K562 (cell line): ENCODE data around the gene PIGQ. TPM values are rescaled to one million over a fixed set of nuclear protein-coding genes. Genes with fewer than 3 reads are reported as not detected.

ENCODE experiments used
- ATAC-seq: fragments of 200-7000 bp; cut with Tn5 transposase; 3 replicates; pipeline ENCODE4 v1.9.1; 2020; ENCODE audit warnings: moderate library complexity
- BruUV-seq: library from RNA; stranded (reverse); fragments of 400-500 nt; replicated peaks from 2 replicates; lab custom pipeline; 2021; lab: Mats Ljungman, UMichigan
- CTCF ChIA-PET: fragments of 300-600 bp; formaldehyde crosslinking; extraction: SDS; loops from one replicate; lab custom pipeline; 2021; ENCODE audit warnings: low intra/inter-chr PET ratio; lab: Yijun Ruan, JAX
- POLR2A ChIA-PET: fragments of 300-600, 350-650 bp; sonication (Branson Sonifier 250); formaldehyde crosslinking; extraction: SDS; loops from one replicate; lab custom pipeline; 2021; ENCODE audit warnings: antibody characterized with exemption, inconsistent platforms; lab: Yijun Ruan, JAX
- DNase-seq, 4 experiments: peaks; one replicate each; pipeline versions ENCODE4 v3.0.0 to v3.0.0-alpha.2; 2011 to 2018; ENCODE audit warnings: low spot score in 3 of 4, mixed read lengths in 3 of 4; ENCODE audit errors: extremely low read depth in 1 of 4
- FAIRE-seq: peaks from 2 replicates; lab custom pipeline; 2011; peaks lifted over from hg19 to GRCh38; lab: Jason Lieb, UNC
- H2AFZ ChIP-seq: 2 replicates; pipeline ENCODE4 v1.6.0; 2011; ENCODE audit warnings: low read depth, low read length, control low read depth, inconsistent platforms
- H3K27ac ChIP-seq: fragments of 200-600 bp; 3 replicates; pipeline ENCODE4 v1.8.0; 2011; ENCODE audit warnings: low read depth, mild to moderate bottlenecking, control low read depth, inconsistent platforms, low read length, moderate library complexity, mixed read lengths; ENCODE audit errors: extremely low read depth
- H3K27me3 ChIP-seq, 2 experiments: fragments of 300-600 bp in 1 of 2; 2 replicates in 1 of 2; 3 replicates in 1 of 2; pipeline versions ENCODE4 v1.6.0 to v1.8.0; 2011; ENCODE audit warnings: inconsistent platforms in 2 of 2, low read length in 2 of 2, mild to moderate bottlenecking in 1 of 2, mixed read lengths in 1 of 2, moderate library complexity in 1 of 2; ENCODE audit not compliant: control insufficient read depth in 2 of 2, insufficient read depth in 2 of 2
- H3K36me3 ChIP-seq: fragments of 300-600 bp; 3 replicates; pipeline ENCODE4 v1.8.0; 2011; ENCODE audit warnings: mild to moderate bottlenecking, low read length, inconsistent platforms; ENCODE audit not compliant: control insufficient read depth, insufficient read depth
- H3K4me1 ChIP-seq, 2 experiments: fragments of 200-600 bp in 1 of 2; replicated peaks in 1 of 2; 2 replicates in 1 of 2; 3 replicates in 1 of 2; pipeline versions ENCODE4 v1.5.1 to v1.8.0; 2011; ENCODE audit warnings: inconsistent platforms in 2 of 2, low read length in 2 of 2, mild to moderate bottlenecking in 1 of 2, mixed read lengths in 1 of 2, moderate library complexity in 1 of 2; ENCODE audit not compliant: control insufficient read depth in 2 of 2, insufficient read depth in 2 of 2
- H3K4me2 ChIP-seq: 2 replicates; pipeline ENCODE4 v1.6.1; 2011; ENCODE audit warnings: low read length, control low read depth, inconsistent platforms, mixed read lengths; ENCODE audit not compliant: insufficient read depth
- H3K4me3 ChIP-seq: fragments of 200-600 bp; sonication (generic), shearing (Covaris generic); 2 replicates; pipeline ENCODE4 v1.5.1; 2016; ENCODE audit warnings: control low read depth, inconsistent platforms
- H3K79me2 ChIP-seq: fragments of 200-600 bp; 3 replicates; pipeline ENCODE4 v1.8.0; 2011; ENCODE audit warnings: low read length, inconsistent platforms; ENCODE audit not compliant: control insufficient read depth, insufficient read depth
- H3K9ac ChIP-seq, 2 experiments: 2 replicates each; pipeline versions ENCODE4 v1.6.0 to v1.6.1; 2011; ENCODE audit warnings: low read depth in 2 of 2, low read length in 2 of 2, control low read depth in 1 of 2, inconsistent platforms in 1 of 2, mild to moderate bottlenecking in 1 of 2, mixed read lengths in 1 of 2; ENCODE audit not compliant: insufficient read depth in 1 of 2
- H3K9me1 ChIP-seq: one replicate; pipeline ENCODE4 v1.6.0; 2011; ENCODE audit warnings: inconsistent platforms, mild to moderate bottlenecking, low read length, moderate library complexity; ENCODE audit not compliant: control insufficient read depth, insufficient read depth
- H3K9me3 ChIP-seq: replicated peaks from 2 replicates; pipeline ENCODE4 v1.5.1; 2011; ENCODE audit warnings: low read depth, low read length, inconsistent platforms; ENCODE audit not compliant: control insufficient read depth, insufficient read depth
- H4K20me1 ChIP-seq: replicated peaks from 2 replicates; pipeline ENCODE4 v1.6.1; 2011; ENCODE audit warnings: low read length, inconsistent platforms, mixed read lengths; ENCODE audit not compliant: control insufficient read depth, insufficient read depth
- ADNP ChIP-seq: fragments of 200-800 bp; sonication (Bioruptor generic); IDR thresholded peaks from 2 replicates; pipeline ENCODE4 v1.6.1; 2016; ENCODE audit warnings: missing genetic modification characterization, missing compliant biosample characterization
- CREBBP ChIP-seq: IDR thresholded peaks from one replicate; pipeline ENCODE4 v1.6.1; 2012; ENCODE audit warnings: low read depth, mild to moderate bottlenecking, control low read depth, inconsistent platforms, low read length
- KDM5B ChIP-seq: fragments of 200-600 bp; sonication (generic); IDR thresholded peaks from 2 replicates; pipeline ENCODE4 v1.6.1; 2012; ENCODE audit warnings: low read depth, mild to moderate bottlenecking, moderate library complexity, low read length, control low read depth, inconsistent platforms; ENCODE audit not compliant: insufficient replicate concordance
- MEIS2 ChIP-seq: fragments of 450-650 bp; IDR thresholded peaks from 2 replicates; pipeline ENCODE4 v1.6.1; 2014; ENCODE audit warnings: mild to moderate bottlenecking; ENCODE audit not compliant: partially characterized antibody
- SIRT6 ChIP-seq: IDR thresholded peaks from one replicate; pipeline ENCODE4 v1.6.1; 2012; ENCODE audit warnings: low read depth, mild to moderate bottlenecking, control low read depth, inconsistent platforms, low read length, moderate library complexity
- SPI1 ChIP-seq: IDR thresholded peaks from 2 replicates; pipeline ENCODE4 v1.6.1; 2011; ENCODE audit warnings: low read depth, low read length, control low read depth, borderline replicate concordance
- ZBTB7A ChIP-seq: IDR thresholded peaks from 2 replicates; pipeline ENCODE4 v1.6.1; 2011; ENCODE audit warnings: low read depth, mild to moderate bottlenecking, low read length, moderate library complexity, borderline replicate concordance; ENCODE audit not compliant: control insufficient read depth
- WGBS: fragments of 100-300 bp; shearing (Covaris generic); methylation state at CpG from one replicate; pipeline ENCODE4 v1.1.6; 2016; ENCODE audit warnings: low coverage, mixed read lengths; ENCODE audit not compliant: insufficient coverage; ENCODE audit errors: missing lambda C conversion rate; 5-methylcytosine and 5-hydroxymethylcytosine counted together
- in situ Hi-C: fragments of 300-500 bp; cut with MboI; formaldehyde crosslinking; loops from 4 replicates; pipeline ENCODE4 v1.15.0; 2018; ENCODE audit warnings: inconsistent platforms, mixed read lengths
- intact Hi-C: fragments of 100-400 bp; cut with micrococcal nuclease; formaldehyde crosslinking; loops from 2 replicates; pipeline ENCODE4 v1.14.2; 2022
- polyA plus RNA-seq, 8 experiments: library from polyadenylated mRNA; depleted of rRNA in 4 of 8; stranded (reverse) in 5 of 8; unstranded in 3 of 8; fragments of >200 nt; fragmentation: Nextera tagmentation in 2 of 8; fragmentation: Illumina TruSeq in 1 of 8; extraction: Ambion mirVana in 2 of 8; extraction: Trizol in 1 of 8; gene quantifications; 2 replicates each; pipeline versions ENCODE4 v1.2.1 to v1.2.3, GENCODE V29; 2011 to 2014; ENCODE audit warnings: inconsistent platforms in 1 of 8, missing spikeins in 1 of 8
- total RNA-seq, 7 experiments: library from RNA; depleted of rRNA in 6 of 7; stranded (reverse); fragments of >200 nt in 6 of 7; fragmentation: Illumina TruSeq in 2 of 7; extraction: Trizol in 2 of 7; gene quantifications; 2 replicates each; pipeline versions ENCODE4 v1.2.1 to v1.2.3, GENCODE V29; 2011 to 2021; ENCODE audit warnings: low replicate concordance in 1 of 7
- TF ChIP-seq, protein P1 (sequence below): sonication (generic); formaldehyde crosslinking; IDR thresholded peaks from 2 replicates; pipeline ENCODE4 v1.9.0; 2022; ENCODE audit warnings: mild to moderate bottlenecking, missing genetic modification reagents

The PIGQ gene
- total and polyA plus RNA-seq, 9 of the 15 experiments (the other 6 are each of a cell fraction or from before 2014, with no cell fraction given): 0.20 to 49.6 (median 11.7) TPM

- TF ChIP-seq ADNP (tag) (no peak), MEIS2 (no peak), CREBBP (no peak), KDM5B (no peak), SIRT6 (no peak)
- TF ChIP-seq, protein P1, sequence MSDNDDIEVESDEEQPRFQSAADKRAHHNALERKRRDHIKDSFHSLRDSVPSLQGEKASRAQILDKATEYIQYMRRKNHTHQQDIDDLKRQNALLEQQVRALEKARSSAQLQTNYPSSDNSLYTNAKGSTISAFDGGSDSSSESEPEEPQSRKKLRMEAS (CRISPR knock-in tag): no peak
- TF ChIP-seq, all 486 proteins: peak for 0
Measured at GRCh38 chr16:559021-559380, 10.8 kb upstream of the PIGQ start (continued).

- Histone ChIP-seq H3K27ac (no peak overlapping the region), H3K4me2 (no peak overlapping the region), H4K20me1 (no peaks in the 10 kb centered on the region), H3K36me3 (no peaks in the 10 kb centered on the region), H2AFZ (no peak overlapping the region), H3K79me2 (no peaks in the 10 kb centered on the region), H3K9me1 (no peaks in the 10 kb centered on the region), H3K9ac (no peak overlapping the region), H3K9me3 (no peaks in the 10 kb centered on the region), H3K27me3 (peaks cover 3 to 17% of the 10 kb centered on the region in 2 experiments; a peak in 4 of 5 replicates), H3K4me1 (peaks cover 0 to 95% of the 10 kb centered on the region in 2 experiments; a peak in 2 of 5 replicates), H3K4me3 (no peak overlapping the region)
- in situ Hi-C loops: no loop called here
- CTCF ChIA-PET: no interaction called here
- FAIRE-seq (no peak), DNase-seq (no peak), ATAC-seq (peak; percentile 7; the same call in 1 of the 3 replicates)
- TF ChIP-seq ZBTB7A: peak; percentile 48; the same call in 1 of the 2 replicates
- TF ChIP-seq SPI1: no peak
- WGBS: 38% methylated on average over 19 of the region's 62 CpGs
- BruUV-seq: no TSS peak
- POLR2A ChIA-PET: interaction anchor here (0.6 to 1.0 kb wide), 2 partner anchors 8 to 32 kb away, joined by 3 read pairs; partner anchors contain the start of gene CAPN15
- intact Hi-C loops: no loop called here
Measured at GRCh38 chr16:559411-560203, 10.2 kb upstream of the PIGQ start.
